Fibroblast of pulmonary artery (primary cell): ENCODE results near the gene KRTAP10-9.
"Not testable (repeated sequence)": the region's sequence is repeated elsewhere in the genome, so short reads cannot be mapped to it uniquely, and the experiment has no call there.

ENCODE experiments used
- DNase-seq: peaks from one replicate; pipeline ENCODE4 v3.0.0-alpha.2; 2010; ENCODE audit warnings: low read depth
- H3K4me3 ChIP-seq: replicated peaks from 2 replicates; pipeline ENCODE4 v1.5.1; 2011; ENCODE audit warnings: low read depth, mild to moderate bottlenecking, control low read depth, low read length, moderate library complexity
- CTCF ChIP-seq: IDR thresholded peaks from 2 replicates; pipeline ENCODE4 v1.5.1; 2011; ENCODE audit warnings: mild to moderate bottlenecking, control low read depth, low read length, inconsistent platforms; ENCODE audit errors: missing control alignments

Gene KRTAP10-9

GRCh38 chr21:44628707-44629391 is 2.0 kb downstream of the KRTAP10-9 start:
- no peak overlapping the region for H3K4me3 ChIP-seq
- no peak for DNase-seq
- TF ChIP-seq CTCF: no peak

GRCh38 chr21:44630440-44630839 is 3.5 kb downstream of the KRTAP10-9 start:
- H3K4me3 ChIP-seq: no peak overlapping the region
- DNase-seq: no peak
- no peak for TF ChIP-seq CTCF

GRCh38 chr21:44632067-44632466 is 5.2 kb downstream of the KRTAP10-9 start:
- DNase-seq: no peak
- no peak overlapping the region for H3K4me3 ChIP-seq
- TF ChIP-seq CTCF: no peak

GRCh38 chr21:44636209-44637017 is 9.5 kb downstream of the KRTAP10-9 start:
- no peak for TF ChIP-seq CTCF
- H3K4me3 ChIP-seq: no peak overlapping the region
- no peak for DNase-seq

GRCh38 chr21:44637018-44637850 is 10.3 kb downstream of the KRTAP10-9 start, which contains the start of gene KRTAP10-10:
Gene KRTAP10-10, plus strand, starts transcription at chr21:44637356. Its CDS starts 62 bp downstream, at chr21:44637418.
- H3K4me3 ChIP-seq: no peak within 1 kb of the TSS
- no peak for DNase-seq
- no peak for TF ChIP-seq CTCF

GRCh38 chr21:44637851-44638348 is 11.0 kb downstream of the KRTAP10-9 start:
- not testable (repeated sequence) for H3K4me3 ChIP-seq, DNase-seq

GRCh38 chr21:44638506-44639330 is 11.8 kb downstream of the KRTAP10-9 start:
- not testable (repeated sequence) for H3K4me3 ChIP-seq, DNase-seq
